ENCODE data around the gene PFKP.

PFKP gene

DNA sequence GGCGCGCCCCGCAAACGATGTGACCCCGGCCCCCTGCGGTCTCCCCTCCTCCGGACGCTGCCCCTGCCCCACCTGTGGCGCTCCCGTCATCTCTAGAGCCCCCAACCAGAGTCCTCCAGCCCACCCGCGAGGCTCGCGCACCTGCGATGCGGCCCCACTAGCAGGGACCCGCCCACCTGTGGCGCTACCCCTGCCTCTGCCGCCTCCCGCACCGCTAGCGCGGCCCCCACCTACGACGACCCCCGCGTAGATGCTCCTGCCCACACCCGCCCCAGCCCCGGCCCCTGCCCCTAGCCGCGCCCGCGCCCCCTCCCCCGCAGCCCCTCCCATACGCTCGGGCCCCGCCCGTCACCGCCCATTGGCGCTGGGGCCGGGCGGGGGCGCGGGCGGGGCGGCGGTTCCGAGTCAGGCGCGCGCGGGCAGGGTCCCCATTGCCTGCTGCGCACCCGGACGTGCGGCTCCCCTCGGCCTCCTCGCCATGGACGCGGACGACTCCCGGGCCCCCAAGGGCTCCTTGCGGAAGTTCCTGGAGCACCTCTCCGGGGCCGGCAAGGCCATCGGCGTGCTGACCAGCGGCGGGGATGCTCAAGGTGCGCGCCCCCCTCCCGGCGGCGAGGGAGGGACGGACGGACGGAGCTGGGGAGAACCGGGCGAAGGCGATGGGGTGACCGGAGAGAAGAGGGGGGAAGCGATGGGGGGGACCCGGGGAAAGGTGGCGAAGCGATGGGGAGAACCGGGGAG lies at the start of gene PFKP:
PFKP (plus strand) TSS at position 431 of the 741 bp plus-strand sequence; CDS start at position 479, 48 bp downstream.
- Histone ChIP-seq H3K4me1 (peaks cover 0 to 38% (median 20%) of the 10 kb centered on the region in 4 donors), H3K27ac (peak within 1 kb of the TSS; percentile 83 to 90), H3K4me3 (peak within 1 kb of the TSS; percentile 78 to 86), H3K36me3 (peaks cover 0 to 5% (median 0%) of the 10 kb centered on the region in 3 donors), H3K27me3 (no peaks in the 10 kb centered on the region), H3K9me3 (no peaks in the 10 kb centered on the region)
- intact Hi-C loops (cut with DNase I; ENCODE audit: low total_unique reads) = loop anchor here (1.0 kb wide), 1 partner anchor 21 kb away; no protein-coding TSS in a partner anchor
- DNase-seq = peak in 1 of 2 donors; percentile 82
- TF ChIP-seq, protein P1, sequence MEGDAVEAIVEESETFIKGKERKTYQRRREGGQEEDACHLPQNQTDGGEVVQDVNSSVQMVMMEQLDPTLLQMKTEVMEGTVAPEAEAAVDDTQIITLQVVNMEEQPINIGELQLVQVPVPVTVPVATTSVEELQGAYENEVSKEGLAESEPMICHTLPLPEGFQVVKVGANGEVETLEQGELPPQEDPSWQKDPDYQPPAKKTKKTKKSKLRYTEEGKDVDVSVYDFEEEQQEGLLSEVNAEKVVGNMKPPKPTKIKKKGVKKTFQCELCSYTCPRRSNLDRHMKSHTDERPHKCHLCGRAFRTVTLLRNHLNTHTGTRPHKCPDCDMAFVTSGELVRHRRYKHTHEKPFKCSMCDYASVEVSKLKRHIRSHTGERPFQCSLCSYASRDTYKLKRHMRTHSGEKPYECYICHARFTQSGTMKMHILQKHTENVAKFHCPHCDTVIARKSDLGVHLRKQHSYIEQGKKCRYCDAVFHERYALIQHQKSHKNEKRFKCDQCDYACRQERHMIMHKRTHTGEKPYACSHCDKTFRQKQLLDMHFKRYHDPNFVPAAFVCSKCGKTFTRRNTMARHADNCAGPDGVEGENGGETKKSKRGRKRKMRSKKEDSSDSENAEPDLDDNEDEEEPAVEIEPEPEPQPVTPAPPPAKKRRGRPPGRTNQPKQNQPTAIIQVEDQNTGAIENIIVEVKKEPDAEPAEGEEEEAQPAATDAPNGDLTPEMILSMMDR (IDR thresholded peaks at IDR 0.05) = no peak

DNA sequence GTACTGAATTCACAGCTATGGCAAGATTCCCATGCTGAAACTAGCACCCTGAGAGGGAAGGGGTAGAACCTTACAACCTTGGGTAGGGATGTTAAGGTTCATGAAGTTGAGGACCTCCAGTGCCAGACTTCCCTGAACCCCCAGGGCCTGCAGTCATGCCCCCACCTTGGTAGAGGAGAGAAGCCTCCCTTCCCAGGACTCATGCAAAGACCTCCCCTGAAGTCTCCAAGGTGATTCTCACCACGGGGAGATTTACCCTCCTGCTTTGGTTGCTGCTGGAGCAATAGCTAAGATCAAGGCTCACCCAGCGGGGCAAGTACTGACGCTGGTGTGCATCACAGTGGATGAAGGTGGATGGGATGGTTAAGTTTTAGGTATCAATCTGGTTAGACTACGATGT lies 49.1 kb upstream of the PFKP start:
- H3K36me3 ChIP-seq = no peaks in the 10 kb centered on the region
- H3K9me3 ChIP-seq = peaks cover 0 to 5% (median 2%) of the 10 kb centered on the region in 3 donors
- no peak for DNase-seq
- H3K27me3 ChIP-seq = peaks cover 0 to 22% of the 10 kb centered on the region in 2 donors
- no peaks in the 10 kb centered on the region for H3K4me1 ChIP-seq
- TF ChIP-seq, protein P1 (IDR thresholded peaks at IDR 0.05) = no peak
- no peak overlapping the region for H3K4me3 ChIP-seq
- intact Hi-C loops (cut with DNase I; ENCODE audit: low total_unique reads) = no loop called here
- H3K27ac ChIP-seq = no peak overlapping the region

DNA sequence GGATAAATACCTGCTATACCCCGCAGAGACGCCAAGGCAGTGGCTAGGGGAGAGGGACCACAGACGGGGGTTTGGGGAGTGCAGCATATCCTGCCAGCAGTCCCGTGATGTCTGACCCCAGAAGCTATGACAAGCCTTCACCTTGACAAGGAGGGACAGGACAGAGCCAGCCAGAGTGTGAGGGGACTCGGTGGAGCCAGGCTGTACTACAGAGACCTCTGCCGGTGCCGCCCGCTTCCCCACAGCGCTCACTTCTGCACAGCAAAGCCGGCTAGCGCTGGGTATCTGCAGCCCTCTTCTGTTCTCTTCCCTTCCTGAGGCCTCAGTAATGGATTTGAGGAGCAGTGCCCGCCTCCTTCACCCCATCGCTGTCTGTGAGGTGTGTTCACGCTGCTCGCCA lies 47.0 kb upstream of the PFKP start:
- TF ChIP-seq, protein P1 (IDR thresholded peaks at IDR 0.05) = no peak
- Histone ChIP-seq H3K4me1 (no peaks in the 10 kb centered on the region), H3K36me3 (no peaks in the 10 kb centered on the region), H3K9me3 (no peaks in the 10 kb centered on the region), H3K27ac (no peak overlapping the region), H3K4me3 (no peak overlapping the region), H3K27me3 (peaks cover 0 to 14% of the 10 kb centered on the region in 2 donors)
- intact Hi-C loops (cut with DNase I; ENCODE audit: low total_unique reads) = no loop called here
- no peak for DNase-seq

DNA sequence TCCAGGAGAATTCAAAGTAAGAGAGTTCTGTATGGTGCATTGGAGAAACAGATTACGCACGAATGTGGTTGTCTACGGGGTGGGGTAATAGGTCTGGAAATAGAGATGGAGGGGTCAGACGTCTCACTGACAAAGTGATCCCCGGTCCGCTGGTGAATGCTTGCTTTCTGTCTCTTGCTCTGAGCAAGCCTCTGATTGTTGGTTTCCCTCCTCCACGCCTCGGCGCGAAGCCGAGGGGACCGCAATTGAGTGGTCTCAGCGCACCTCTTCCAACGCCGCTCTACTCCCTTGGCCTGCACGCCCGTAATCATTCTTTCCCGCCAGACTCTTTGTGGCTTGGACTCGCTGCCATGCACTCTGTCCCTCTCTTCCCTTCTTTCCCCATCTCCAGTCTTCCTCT lies 46.5 kb upstream of the PFKP start:
- Histone ChIP-seq H3K9me3 (no peaks in the 10 kb centered on the region), H3K4me1 (no peaks in the 10 kb centered on the region), H3K4me3 (no peak overlapping the region), H3K27me3 (peaks cover 0 to 14% of the 10 kb centered on the region in 2 donors), H3K27ac (no peak overlapping the region), H3K36me3 (no peaks in the 10 kb centered on the region)
- TF ChIP-seq, protein P1 (IDR thresholded peaks at IDR 0.05) = no peak
- intact Hi-C loops (cut with DNase I; ENCODE audit: low total_unique reads) = no loop called here
- no peak for DNase-seq

DNA sequence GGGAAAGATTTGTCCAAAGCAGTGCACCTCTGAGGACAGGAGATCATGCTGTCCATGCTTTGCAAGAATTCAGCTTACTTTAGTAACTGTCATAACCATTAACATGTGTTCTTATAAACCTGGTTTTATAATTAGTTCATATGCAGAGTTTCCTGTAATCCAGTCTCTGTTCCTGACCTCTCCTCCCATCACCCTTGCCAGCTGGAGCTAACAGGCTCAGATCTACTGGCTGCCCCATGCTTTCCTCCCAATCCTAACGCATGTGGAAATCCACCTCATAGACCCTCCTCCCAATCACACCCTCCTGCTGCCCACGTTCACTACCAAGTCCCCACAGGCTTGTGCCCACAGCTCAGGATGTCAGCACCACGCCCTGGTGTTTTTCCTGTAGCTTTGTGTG lies 45.3 kb upstream of the PFKP start:
- intact Hi-C loops (cut with DNase I; ENCODE audit: low total_unique reads) = no loop called here
- TF ChIP-seq, protein P1 (IDR thresholded peaks at IDR 0.05) = no peak

More for the DNA sequence above, 45.3 kb upstream of the PFKP start:
- H3K4me3 ChIP-seq = no peak overlapping the region
- no peaks in the 10 kb centered on the region for H3K4me1 ChIP-seq
- H3K36me3 ChIP-seq = no peaks in the 10 kb centered on the region
- peaks cover 0 to 18% of the 10 kb centered on the region in 2 donors for H3K27me3 ChIP-seq
- no peaks in the 10 kb centered on the region for H3K9me3 ChIP-seq
- no peak for DNase-seq
- no peak overlapping the region for H3K27ac ChIP-seq

Data from tibial artery (tissue), 4 donors.